Measurements from ENCODE around the gene PHACTR1.
A peak's percentile ranks its signal among the peaks of the same experiment; 100 is the strongest.

PHACTR1 gene

DNA sequence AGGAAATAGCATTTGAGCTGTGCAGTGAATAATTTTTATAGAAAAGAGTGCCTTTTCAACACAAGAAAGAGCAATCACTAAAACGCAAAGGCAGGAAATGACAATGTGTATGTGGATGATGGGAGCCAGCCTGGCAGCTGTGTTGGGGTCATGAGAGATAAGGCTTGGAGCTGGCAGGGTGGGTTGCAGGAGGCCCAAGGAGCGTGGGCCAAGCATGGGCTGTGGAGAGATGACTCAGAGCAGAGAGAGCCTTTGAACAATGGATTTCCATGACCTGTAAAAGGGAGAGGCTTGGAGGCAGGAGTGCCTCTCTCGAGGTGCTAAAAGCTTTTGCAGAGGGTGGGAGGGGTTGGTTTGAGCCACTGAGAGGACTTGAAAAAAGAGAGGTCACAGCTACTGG, 618.4 kb downstream of the PHACTR1 start:
- DNase-seq: no peak

DNA sequence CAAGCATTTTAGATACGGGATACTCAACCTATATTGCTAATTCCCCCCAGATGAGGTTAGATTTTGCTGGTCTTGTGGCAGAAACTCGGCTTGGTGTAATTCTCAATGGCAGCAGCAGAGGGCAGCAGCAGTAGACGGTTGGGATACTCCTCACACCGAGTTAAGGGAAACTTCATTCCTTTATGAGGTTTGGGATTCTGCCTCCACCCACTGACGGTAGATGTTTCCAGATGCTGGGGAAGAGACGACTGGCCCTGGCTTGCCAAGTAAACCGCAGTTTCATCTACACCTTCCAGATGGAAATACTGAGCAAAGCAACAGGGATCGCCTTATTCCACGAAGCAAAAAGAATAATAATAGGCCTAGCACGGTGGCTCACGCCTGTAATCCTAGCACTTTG, 620.0 kb downstream of the PHACTR1 start:
- peak; percentile 65 for DNase-seq

DNA sequence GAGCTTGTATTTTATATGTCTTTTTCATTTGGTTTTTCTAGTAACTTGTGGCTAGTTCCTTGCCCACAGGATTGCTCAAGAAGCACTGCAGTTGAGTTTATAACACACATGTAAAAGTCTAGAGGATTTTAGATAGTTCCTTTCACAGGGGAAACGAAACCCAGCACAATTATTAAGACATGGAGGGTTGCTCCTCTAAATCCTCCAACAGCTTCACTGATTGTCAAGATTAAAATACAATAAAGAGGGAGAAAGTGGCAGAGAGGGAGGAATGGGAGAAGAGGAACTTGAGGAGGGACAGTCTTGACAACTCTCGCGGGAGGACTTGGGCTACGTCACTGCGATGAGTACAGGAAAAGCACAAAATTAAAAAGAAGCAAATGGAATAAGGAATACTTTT, 621.5 kb downstream of the PHACTR1 start:
- DNase-seq: no peak
